ENCODE results near the gene FST.

The FST gene

GRCh38 chr5:53479590-53480415 is 626 bp upstream of the FST start (continued):
- no peak for TF ChIP-seq ZNF121 (tag by site-specific recombination; IDR thresholded peaks at IDR 0.05)
- TF ChIP-seq KLF1 (tag by site-specific recombination; IDR thresholded peaks at IDR 0.05), result no peak
- TF ChIP-seq ZNF704 (tag by site-specific recombination; IDR thresholded peaks at IDR 0.05), result no peak
- no peak for TF ChIP-seq ZNF529 (tag by site-specific recombination; IDR thresholded peaks at IDR 0.05; ENCODE audit: insufficient replicate concordance)
- TF ChIP-seq ZNF404 (tag by site-specific recombination; IDR thresholded peaks at IDR 0.05), result no peak
- no peak for TF ChIP-seq ZBTB7A (tag by site-specific recombination; IDR thresholded peaks at IDR 0.05; ENCODE audit: low read depth)
- no peak for TF ChIP-seq ZNF221 (tag by site-specific recombination; IDR thresholded peaks at IDR 0.05; ENCODE audit: borderline replicate concordance)
- no peak for TF ChIP-seq ZSCAN16 (tag by site-specific recombination; IDR thresholded peaks at IDR 0.05)
- TF ChIP-seq TCF7L2 (IDR thresholded peaks at IDR 0.05; ENCODE audit: borderline replicate concordance, low read depth, low read length), result no peak
- TF ChIP-seq REPIN1 (tag by site-specific recombination; IDR thresholded peaks at IDR 0.05; ENCODE audit: low read depth), result no peak
- no peak for TF ChIP-seq ZNF530 (tag by site-specific recombination; IDR thresholded peaks at IDR 0.05; ENCODE audit: low read depth)
- TF ChIP-seq ZNF146 (tag by site-specific recombination; IDR thresholded peaks at IDR 0.05), result no peak
- TF ChIP-seq PRDM1 (tag by site-specific recombination; IDR thresholded peaks at IDR 0.05), result peak; percentile 95
- no peak for TF ChIP-seq ZNF155 (tag by site-specific recombination; IDR thresholded peaks at IDR 0.05)
- TF ChIP-seq ZBTB11 (tag by site-specific recombination; conservative IDR thresholded peaks at IDR 0.05; ENCODE audit: low read depth), result peak; percentile 55
- no peak for TF ChIP-seq TSHZ1 (tag by site-specific recombination; IDR thresholded peaks at IDR 0.05; ENCODE audit: borderline replicate concordance)
- TF ChIP-seq GLI2 (tag by site-specific recombination; IDR thresholded peaks at IDR 0.05; ENCODE audit: borderline replicate concordance, low read depth), result no peak
- peak; percentile 31; the same call in 1 of the 2 replicates for TF ChIP-seq KLF8 (tag by site-specific recombination; IDR thresholded peaks at IDR 0.05)
- TF ChIP-seq ZNF707 (tag by site-specific recombination; IDR thresholded peaks at IDR 0.05), result no peak
- no peak; the same call in 1 of the 2 replicates for TF ChIP-seq ZNF777 (tag by site-specific recombination; IDR thresholded peaks at IDR 0.05; ENCODE audit: borderline replicate concordance)
- TF ChIP-seq ZBTB48 (tag by site-specific recombination; IDR thresholded peaks at IDR 0.05), result peak; percentile 50; the same call in 1 of the 2 replicates
- TF ChIP-seq HIC1 (tag by site-specific recombination; IDR thresholded peaks at IDR 0.05), result no peak
- TF ChIP-seq MEIS1 (CRISPR knock-in tag; IDR thresholded peaks at IDR 0.05; ENCODE audit: borderline replicate concordance), result no peak
- TF ChIP-seq FEZF1 (tag by site-specific recombination; IDR thresholded peaks at IDR 0.05), result no peak
- TF ChIP-seq SP2 (tag by site-specific recombination; IDR thresholded peaks at IDR 0.05), result no peak
- TF ChIP-seq ZIC2 (tag by site-specific recombination; IDR thresholded peaks at IDR 0.05), result no peak
- TF ChIP-seq SP3 (tag by site-specific recombination; IDR thresholded peaks at IDR 0.05), result no peak
- no peak for TF ChIP-seq ZNF843 (tag by site-specific recombination; IDR thresholded peaks at IDR 0.05)
